A172 (cell line): ENCODE results near the gene MSH6. TPM values are rescaled to one million over a fixed set of nuclear protein-coding genes. Genes with fewer than 3 reads are reported as not detected.

ENCODE experiments used
- DNase-seq: peaks from one replicate; pipeline ENCODE4 v3.0.0-alpha.2; 2015; ENCODE audit warnings: low spot score
- total RNA-seq: library from RNA; depleted of rRNA; stranded (reverse); fragments of >200 nt; shearing (Covaris generic); gene quantifications from 2 replicates; pipeline ENCODE4 v1.2.3, GENCODE V29; 2014

MSH6 gene
- total RNA-seq, 1 experiment from 2014 or later: 112 TPM

DNA sequence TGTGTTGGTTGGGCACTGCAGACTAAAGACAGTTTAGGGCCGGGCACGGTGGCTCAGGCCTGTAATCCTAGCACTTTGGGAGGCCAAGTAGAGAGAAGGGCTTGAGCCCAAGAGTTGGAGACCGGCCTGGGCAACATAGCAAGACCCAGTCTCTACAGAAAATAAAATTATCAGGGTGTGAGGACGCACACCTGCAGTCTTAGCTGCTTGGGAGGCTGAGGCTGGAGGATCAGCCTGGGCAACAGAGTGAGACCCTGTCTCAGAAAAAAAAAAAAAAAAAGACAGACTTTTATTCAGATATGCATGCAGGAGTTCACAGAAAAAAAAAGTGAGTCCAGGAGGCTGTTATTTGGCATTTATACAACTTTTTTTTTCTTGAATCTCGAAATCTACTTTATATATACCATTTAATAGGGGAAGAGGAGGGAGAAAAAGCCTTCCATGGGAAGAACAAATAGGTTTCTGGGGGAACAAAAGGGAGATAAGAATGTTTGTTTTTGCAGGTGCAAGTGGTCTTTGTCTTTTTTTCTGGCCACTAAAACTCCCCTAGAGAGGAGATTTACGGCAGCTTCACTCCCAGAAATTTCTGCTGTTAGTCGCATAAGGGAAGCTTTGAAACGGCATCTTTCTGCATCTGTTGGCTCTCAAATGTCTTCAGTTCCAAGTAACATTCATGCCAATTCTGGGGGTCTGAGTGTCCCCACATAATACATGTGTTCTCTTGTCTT is 4.1 kb upstream of the MSH6 start:
- DNase-seq: no peak

DNA sequence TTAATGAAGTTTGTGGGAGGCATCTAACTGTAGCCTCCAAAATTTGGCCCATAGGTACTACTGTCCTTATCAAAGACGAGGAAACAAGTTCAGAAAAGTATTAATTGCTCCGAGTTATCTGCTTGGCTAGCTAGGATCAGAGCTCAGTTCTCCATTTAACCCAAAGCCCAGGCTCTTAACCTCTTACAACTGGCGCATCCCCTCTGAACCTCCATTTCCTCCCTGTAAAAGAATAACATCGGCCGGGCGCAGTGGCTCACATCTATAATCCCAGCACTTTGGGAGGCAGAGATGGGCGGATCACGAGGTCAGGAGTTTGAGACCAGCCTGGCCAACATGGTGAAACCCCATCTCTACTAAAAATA is 3.5 kb upstream of the MSH6 start:
- no peak for DNase-seq

DNA sequence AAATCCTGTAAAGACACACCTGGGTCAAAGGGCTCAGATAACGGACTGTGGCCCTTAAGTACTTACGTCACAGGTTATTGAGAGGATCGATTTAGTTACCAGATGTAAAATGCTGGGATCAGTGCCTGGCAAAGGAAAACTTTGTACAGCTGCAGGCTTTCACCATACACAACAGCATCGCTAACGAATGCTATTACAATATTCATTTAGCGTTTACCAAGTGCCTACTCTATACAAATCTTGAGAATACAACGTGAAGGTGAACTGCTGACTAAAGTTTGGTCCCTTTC is 619 bp upstream of the MSH6 start:
- DNase-seq: no peak

DNA sequence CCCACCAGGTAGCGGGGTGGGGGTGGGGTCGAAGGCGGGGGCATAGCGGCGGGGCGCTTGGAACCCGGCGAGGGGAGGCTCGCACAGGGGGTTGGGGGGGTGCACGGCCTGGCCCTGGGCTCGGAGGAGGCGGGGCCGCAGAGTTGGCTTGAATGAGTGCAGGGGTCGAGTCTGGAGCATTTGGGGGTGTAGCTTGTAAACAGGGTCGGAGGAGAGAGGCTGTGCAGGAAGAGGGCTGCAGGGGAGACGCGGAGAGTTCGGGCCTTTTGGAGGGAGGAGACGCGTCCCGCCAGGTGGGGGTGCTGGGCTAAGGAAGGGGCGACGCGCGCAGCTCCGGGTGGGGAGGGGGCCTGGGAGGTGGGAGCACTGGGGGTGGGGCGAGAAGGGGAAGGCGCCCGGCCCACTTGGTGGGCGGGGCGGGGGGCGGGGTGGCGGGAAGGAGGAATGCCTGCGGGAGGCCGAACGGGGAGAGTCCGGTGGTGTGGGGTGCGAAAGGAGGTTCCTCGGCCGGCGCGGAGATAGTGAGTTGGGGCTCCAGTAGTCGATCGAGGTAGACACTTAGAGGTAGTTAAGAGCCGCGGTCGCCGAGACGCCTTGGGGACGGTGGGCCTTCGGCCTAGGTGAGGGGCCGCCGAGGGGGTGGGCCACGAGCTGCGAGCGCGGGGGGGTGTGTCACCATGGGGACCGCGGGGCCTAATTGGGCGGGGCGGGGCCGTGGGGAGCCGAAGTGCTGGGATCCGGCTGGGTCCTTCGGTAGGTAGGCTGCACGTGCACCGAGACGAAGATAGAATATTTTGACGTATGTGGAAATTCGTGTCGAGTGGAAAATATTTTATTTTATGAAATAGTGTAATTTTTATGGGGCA is 774 bp downstream of the MSH6 start:
- DNase-seq: peak; percentile 47

DNA sequence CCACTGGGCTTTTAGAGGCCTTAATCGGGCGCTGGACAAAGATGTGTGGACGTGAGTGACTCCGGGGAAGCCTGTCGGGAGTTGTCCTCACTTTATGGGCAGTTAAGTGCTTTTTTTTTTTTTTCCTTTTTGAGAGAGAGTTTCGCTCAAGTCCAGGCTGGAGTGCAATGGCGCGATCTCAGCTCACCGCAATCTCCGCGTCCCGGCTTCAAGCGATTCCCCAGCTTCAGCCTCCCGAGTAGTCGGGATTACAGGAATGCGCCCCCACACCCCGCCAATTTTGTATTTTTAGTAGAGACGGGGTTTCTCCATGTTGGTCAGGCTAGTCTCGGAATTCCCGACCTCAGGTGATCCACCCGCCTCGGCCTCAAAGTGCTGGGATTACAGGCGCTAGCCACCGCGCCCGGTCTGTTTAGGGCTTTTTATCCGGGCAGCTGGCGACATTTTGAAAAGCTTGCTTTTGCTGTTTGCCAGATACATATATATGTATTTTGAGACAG is 1.5 kb downstream of the MSH6 start:
- no peak for DNase-seq

DNA sequence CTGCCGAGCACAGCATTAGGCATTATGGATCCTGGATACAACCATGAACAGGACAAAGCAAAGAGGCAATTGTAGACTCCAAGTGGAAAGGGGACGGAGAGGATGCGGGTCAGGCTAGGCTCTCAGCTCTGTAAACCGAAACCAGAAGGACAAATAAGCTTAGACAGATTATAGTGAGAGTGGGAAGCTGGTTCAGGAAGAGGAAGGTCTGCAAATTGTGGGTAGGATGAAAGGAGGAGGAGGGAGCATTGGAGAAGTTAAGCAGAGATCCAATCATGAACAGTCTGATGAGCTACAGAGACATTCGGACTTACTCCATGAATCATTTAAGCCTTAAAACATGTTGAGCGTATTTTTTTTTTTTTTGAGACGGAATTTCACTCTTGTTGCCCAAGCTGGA is 3.0 kb downstream of the MSH6 start:
- DNase-seq: no peak

DNA sequence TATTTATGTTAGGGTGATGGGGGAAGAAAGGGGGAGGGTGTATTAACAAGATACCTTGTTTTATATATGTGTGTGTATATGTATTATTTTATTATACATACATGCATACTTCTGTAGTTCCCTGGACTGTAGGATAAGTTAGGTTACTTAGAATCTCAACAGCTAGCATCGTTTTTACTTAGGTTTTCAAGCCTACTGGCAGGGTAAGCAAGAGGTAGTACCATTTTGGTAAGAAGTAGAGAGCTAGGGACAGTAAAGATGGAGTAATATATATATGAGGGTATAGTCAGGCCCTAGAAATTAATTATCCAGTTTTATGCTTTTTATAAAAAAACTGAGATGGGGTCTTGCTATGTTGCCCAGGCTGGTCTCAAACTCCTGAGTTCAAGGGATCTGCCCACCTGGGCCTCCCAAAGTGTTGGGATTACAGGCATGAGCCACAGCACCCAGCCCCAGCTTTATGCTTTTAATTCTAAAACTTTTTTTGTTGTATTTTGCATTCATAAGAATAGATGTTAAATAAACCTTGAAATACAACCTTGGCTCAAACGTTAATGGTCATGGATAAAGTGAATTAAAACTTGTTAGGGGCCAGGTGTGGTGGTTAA is 13.2 kb downstream of the MSH6 start:
- no peak for DNase-seq

DNA sequence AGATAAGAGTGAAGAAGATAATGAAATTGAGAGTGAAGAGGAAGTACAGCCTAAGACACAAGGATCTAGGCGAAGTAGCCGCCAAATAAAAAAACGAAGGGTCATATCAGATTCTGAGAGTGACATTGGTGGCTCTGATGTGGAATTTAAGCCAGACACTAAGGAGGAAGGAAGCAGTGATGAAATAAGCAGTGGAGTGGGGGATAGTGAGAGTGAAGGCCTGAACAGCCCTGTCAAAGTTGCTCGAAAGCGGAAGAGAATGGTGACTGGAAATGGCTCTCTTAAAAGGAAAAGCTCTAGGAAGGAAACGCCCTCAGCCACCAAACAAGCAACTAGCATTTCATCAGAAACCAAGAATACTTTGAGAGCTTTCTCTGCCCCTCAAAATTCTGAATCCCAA is 15.7 kb downstream of the MSH6 start:
- DNase-seq: no peak

DNA sequence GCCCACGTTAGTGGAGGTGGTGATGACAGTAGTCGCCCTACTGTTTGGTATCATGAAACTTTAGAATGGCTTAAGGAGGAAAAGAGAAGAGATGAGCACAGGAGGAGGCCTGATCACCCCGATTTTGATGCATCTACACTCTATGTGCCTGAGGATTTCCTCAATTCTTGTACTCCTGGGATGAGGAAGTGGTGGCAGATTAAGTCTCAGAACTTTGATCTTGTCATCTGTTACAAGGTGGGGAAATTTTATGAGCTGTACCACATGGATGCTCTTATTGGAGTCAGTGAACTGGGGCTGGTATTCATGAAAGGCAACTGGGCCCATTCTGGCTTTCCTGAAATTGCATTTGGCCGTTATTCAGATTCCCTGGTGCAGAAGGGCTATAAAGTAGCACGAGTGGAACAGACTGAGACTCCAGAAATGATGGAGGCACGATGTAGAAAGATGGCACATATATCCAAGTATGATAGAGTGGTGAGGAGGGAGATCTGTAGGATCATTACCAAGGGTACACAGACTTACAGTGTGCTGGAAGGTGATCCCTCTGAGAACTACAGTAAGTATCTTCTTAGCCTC is 16.2 kb downstream of the MSH6 start:
- DNase-seq: no peak

DNA sequence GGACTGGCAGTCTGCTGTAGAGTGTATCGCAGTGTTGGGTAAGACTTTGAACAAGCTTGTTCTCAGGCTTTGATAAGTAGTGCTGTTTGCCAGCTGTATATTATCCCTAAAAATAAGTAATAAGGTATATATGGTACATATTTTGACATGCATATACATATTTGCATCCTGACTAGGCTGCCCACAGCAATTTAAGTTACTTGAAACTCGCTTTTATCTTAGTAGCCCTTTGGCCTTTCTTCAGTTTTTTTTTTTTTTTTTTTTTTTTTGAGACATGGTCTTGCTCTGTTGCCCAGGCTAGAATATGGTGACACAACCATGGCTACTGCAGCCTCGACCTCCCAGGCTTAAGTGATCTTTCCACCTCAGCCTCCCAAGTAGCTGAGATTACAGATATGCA is 18.2 kb downstream of the MSH6 start:
- no peak for DNase-seq

DNA sequence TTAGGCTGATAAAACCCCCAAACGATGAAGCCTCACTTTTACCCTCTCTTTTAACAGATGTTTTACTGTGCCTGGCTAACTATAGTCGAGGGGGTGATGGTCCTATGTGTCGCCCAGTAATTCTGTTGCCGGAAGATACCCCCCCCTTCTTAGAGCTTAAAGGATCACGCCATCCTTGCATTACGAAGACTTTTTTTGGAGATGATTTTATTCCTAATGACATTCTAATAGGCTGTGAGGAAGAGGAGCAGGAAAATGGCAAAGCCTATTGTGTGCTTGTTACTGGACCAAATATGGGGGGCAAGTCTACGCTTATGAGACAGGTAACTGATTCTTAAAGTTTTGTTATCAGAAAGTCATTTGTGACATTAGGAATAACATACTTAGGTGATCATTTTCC is 20.4 kb downstream of the MSH6 start:
- no peak for DNase-seq

DNA sequence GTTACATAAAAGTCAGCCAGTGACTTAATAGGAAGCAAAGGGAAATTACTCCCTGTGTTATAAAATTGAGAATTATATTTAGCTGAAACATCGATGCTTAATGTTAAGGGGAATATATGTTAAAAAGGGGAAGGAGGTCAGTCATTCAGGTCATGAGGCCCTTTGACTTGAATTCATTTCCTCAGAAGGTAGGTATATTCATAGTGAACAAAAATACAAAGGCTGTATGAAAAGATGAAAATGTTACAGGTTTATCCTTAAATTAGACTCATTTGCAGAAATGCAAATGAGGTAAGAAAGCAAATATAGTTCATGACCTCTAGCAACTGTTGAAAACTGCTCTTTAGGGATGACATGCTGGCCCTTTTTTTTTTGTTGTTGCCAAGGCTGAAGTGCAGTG is 20.8 kb downstream of the MSH6 start:
- no peak for DNase-seq

DNA sequence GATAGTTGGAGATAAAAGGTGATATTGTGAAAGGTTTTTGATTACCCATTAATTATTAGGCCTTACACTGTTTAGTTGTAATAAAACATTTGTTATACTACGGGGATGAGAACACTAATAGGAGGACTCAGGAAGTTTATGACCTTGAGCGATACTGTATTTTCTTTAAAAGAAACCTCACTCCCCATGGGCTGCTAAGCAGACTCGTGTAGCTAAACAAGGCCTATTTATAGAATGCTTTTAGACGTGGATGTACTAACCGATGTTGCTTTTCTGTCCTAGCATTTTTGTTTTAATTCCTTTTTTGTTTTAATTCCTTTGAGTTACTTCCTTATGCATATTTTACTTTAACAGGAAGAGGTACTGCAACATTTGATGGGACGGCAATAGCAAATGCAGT is 22.9 kb downstream of the MSH6 start:
- no peak for DNase-seq

DNA sequence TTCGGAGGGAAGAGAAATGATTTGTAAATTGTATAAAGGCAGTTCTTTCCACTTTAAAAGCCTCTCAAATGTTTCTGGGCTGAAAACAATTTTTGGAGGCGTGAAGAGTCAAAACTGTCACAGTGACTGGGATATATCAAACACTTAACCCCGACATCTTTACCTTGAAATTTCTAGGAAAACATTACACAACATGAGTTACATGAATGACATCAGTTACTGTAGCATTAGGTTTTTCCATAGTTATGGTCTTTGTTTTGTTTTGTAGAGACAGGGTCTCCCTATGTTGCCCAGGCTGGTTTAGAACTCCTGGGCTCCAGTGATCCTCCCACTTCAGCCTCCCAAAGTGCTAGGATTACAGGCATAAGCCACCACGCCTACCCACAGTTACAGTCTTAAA is 25.7 kb downstream of the MSH6 start:
- no peak for DNase-seq

DNA sequence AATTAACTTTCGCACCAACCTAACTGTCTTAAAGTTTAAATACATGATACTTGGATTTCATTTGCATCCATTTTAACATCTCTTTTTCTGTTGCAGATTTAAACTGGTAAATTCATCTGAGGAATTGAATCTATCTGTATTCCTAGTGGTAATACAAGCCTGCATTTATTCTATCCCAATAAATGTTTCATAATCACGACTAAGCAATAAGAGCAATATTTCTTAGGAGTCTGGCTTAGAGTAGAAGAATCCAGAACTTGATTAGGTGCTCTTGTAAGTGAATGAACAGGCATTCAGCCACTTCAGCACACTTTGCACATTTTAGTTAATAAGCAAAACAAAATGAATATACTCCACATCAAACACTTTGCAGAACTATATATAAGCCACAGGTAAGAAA is 27.0 kb downstream of the MSH6 start:
- no peak for DNase-seq

DNA sequence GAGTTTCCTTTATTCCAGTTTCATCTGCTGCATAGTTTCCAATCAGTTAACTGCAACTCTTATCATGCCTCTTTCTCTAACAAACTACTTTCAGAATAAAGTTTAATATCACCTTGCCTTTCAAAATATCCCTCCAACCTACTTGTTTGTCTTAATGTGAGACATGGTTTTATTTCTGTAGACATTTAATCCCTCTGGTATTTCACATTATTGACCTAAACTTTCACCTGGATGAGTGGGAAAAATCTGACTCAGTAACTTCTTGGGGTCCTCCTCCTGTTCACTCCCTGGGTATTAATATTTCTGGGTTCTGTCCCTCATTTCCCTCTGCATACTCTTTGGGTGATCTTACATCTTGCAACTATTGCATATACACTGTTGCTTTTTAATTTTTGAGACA is 27.9 kb downstream of the MSH6 start:
- no peak for DNase-seq

DNA sequence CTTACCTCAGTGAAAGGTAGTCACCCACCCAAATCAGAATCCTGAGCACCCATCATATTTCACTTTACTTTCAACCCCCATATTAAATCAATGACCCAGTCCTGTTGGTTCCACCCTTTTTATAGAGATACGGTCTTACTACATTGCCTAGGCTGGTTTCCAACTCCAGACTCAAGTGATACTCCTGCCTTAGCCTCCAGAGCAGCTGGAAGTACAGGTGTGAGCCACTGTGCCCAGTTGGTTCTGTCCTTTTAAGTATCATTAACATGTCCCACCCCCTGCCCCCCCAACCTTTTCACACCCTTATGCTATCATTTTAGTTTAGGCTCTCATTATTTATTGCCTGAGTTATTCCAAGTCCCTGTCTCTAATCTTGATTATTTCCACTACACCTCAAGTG is 28.7 kb downstream of the MSH6 start:
- DNase-seq: no peak

DNA sequence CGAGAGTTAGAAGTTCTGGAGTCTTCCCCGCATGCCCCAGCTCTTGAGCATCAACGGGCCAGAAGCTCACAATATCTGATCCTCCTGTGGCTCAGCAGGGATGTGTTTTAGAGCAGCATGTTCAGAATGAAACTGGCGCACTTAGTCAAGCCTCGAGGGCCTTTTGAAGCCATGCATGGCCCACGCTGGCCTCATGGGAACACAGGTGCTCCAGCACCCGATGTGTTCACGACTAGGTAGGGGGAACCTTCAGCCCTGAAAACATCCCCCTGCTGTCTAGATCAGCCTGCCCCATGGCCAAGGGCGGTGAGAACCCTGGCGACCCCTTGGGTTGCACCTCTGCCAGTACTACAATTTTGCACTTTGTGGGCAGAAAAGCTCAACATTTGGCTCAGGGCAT is 32.8 kb downstream of the MSH6 start:
- DNase-seq: no peak

DNA sequence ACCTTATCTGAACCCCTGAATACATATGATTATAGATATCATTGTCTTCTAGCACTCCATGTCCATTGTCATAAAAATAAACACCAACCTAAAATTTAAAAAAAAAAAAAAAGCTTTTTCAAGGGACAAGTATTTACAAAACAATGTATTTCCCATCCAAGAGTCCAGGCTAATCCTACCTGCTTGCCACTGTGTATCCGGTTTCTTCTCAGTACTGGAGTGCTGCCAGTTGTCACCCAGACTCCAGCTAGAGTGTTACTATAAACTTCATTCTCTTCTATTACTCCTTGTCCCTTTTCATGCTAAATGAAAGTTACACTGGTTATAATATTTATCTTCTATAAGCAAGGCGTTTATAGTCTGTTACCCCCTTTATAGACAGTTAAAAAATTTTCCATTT is 35.8 kb downstream of the MSH6 start:
- no peak for DNase-seq

DNA sequence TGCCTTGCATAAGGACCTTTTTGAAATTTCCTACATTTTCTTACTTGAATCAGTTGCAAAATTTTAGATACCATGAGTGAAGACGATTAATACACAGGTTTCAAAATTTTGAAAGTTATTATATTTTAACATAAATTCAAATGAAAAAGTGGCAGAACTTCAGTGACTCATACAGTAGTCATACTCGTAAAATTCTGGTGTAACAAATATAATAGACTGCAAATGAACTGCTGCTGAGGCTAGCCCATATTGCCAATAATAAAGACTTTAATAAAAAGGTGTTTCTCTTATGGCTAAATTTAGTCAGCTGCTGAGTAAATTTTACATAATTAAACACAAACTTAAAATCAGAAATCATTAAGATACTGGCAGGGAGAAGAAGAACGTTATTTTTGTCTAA is 36.9 kb downstream of the MSH6 start:
- peak; percentile 33 for DNase-seq

DNA sequence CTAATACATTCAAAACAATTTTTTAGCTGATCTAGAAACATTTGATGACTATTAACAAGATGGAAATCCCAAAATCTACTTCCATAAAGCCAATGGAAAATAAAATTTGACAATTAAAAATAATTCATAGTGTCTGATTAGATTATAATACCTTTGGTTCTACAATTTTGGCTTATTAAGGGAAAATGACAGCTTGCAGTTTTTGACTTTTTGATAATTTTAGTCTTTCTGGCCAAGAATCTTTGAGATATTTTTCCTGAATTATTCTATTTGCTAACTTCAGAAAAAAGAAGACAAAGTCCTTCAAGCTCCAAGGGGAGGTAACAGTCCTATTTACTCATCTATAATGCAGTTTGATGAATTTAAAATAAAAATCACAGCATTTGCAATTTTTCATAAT is 39.6 kb downstream of the MSH6 start:
- no peak for DNase-seq

DNA sequence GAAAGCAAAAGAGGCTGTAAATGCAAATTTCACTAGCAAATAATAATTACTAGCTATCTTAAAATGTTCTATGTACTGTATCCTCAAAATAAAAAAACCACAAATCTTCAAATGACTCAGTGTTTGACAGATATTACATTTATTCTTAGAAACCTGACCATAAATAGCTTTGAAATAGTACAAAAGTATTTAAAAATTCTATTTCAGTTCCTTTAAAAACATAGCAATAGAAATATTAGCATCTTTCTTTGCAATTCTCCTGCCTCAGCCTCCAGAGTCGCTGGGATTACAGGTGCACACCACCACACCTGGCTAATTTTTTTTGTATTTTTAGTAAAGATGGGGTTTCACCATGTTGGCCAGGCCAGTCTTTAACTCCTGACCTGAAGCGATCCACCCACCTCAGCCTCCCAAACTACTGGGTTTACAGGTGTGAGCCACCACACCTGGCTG is 50.6 kb downstream of the MSH6 start:
- DNase-seq: no peak

DNA sequence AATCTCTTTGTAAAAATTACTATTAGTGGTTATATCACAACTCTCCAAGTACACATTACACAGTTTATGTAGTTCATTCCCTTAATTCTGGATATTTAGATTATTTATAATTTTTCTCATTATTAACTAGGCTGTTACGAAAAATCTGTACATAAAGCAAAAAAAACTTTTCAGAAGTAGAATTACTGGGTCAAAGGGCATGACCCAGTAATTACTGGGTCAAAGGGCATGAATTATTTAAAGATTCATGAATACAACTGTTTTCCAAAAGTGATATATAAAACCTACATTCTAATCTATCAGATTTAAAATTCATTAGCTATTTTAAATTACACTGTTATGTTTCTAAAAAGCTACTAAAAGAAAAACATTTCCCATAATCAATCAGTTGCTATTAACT is 55.3 kb downstream of the MSH6 start:
- no peak for DNase-seq
